Measurements from ENCODE around the gene GNA12. TPM values are rescaled to one million over a fixed set of nuclear protein-coding genes. Genes with fewer than 3 reads are reported as not detected.

GNA12 gene
- total RNA-seq, 4 donors from 2014 or later = 22.5 to 63.2 (median 35.1) TPM

- TF ChIP-seq POLR2AphosphoS5 (IDR thresholded peaks at IDR 0.05) = no peak
- TF ChIP-seq EP300 (IDR thresholded peaks at IDR 0.05) = no peak
- no peak for TF ChIP-seq POLR2A (IDR thresholded peaks at IDR 0.05)
- TF ChIP-seq CTCF (IDR thresholded peaks at IDR 0.05) = no peak
- 88 to 100% methylated on average over 4 to 8 of the region's 34 CpGs for WGBS, 2 donors (ENCODE audit: low coverage in 1 of 2)
- Histone ChIP-seq H3K36me3 (peaks cover 0 to 47% of the 10 kb centered on the region in 2 donors), H3K4me3 (no peak overlapping the region), H3K27ac (peak overlapping the region in 1 of 4 donors; percentile 47), H3K27me3 (no peaks in the 10 kb centered on the region), H3K9me3 (no peaks in the 10 kb centered on the region), H3K4me1 (peaks cover 0 to 31% (median 7%) of the 10 kb centered on the region in 3 donors)
- no peak for ATAC-seq
Measured at GRCh38 chr7:2718296-2718965, 125.7 kb downstream of the GNA12 start.

- peak; percentile 46 for ATAC-seq
- no peaks in the 10 kb centered on the region for H3K9me3 ChIP-seq
- H3K36me3 ChIP-seq = peaks cover 0 to 40% of the 10 kb centered on the region in 2 donors
- TF ChIP-seq CTCF (IDR thresholded peaks at IDR 0.05) (no peak), POLR2AphosphoS5 (IDR thresholded peaks at IDR 0.05) (peak; percentile 84)
- peaks cover 0 to 31% (median 7%) of the 10 kb centered on the region in 3 donors for H3K4me1 ChIP-seq
- peak overlapping the region in 3 of 4 donors; percentile 5 to 58 (median 47) for H3K27ac ChIP-seq
- WGBS, 2 donors (ENCODE audit: low coverage in 1 of 2) = 15 to 26% methylated on average over 14 to 16 of the region's 47 CpGs
- H3K4me3 ChIP-seq = no peak overlapping the region
- H3K27me3 ChIP-seq = no peaks in the 10 kb centered on the region
Measured at GRCh38 chr7:2717293-2718261, 126.5 kb downstream of the GNA12 start.

- peak overlapping the region in 3 of 4 donors; percentile 5 to 58 (median 47) for H3K27ac ChIP-seq
- H3K4me1 ChIP-seq = peaks cover 0 to 31% (median 7%) of the 10 kb centered on the region in 3 donors
- TF ChIP-seq POLR2AphosphoS5 (IDR thresholded peaks at IDR 0.05) (no peak), POLR2A (IDR thresholded peaks at IDR 0.05) (no peak), CTCF (IDR thresholded peaks at IDR 0.05) (no peak), EP300 (IDR thresholded peaks at IDR 0.05) (no peak)
- no peak overlapping the region for H3K4me3 ChIP-seq
- no peak for ATAC-seq
- H3K36me3 ChIP-seq = peaks cover 0 to 33% of the 10 kb centered on the region in 2 donors
- no peaks in the 10 kb centered on the region for H3K27me3 ChIP-seq
- no peaks in the 10 kb centered on the region for H3K9me3 ChIP-seq
- whole genome bisulfite sequencing, 2 donors (ENCODE audit: low coverage in 1 of 2) = 52 to 68% methylated on average over 5 to 14 of the region's 20 CpGs
Measured at GRCh38 chr7:2716906-2717292, 127.2 kb downstream of the GNA12 start.

GRCh38 chr7:2716488-2716887, 127.6 kb downstream of the GNA12 start:
- 83% methylated on average over 9 of the region's 11 CpGs for WGBS, 2 donors (ENCODE audit: low coverage in 1 of 2)
- ATAC-seq = no peak
- no peak for TF ChIP-seq EP300 (IDR thresholded peaks at IDR 0.05)
- TF ChIP-seq POLR2A (IDR thresholded peaks at IDR 0.05) = no peak
- TF ChIP-seq CTCF (IDR thresholded peaks at IDR 0.05) = no peak
- TF ChIP-seq POLR2AphosphoS5 (IDR thresholded peaks at IDR 0.05) = no peak
- Histone ChIP-seq H3K4me3 (no peak overlapping the region), H3K27me3 (no peaks in the 10 kb centered on the region), H3K27ac (peak overlapping the region in 2 of 4 donors; percentile 47 to 58), H3K36me3 (peaks cover 0 to 29% of the 10 kb centered on the region in 2 donors), H3K9me3 (no peaks in the 10 kb centered on the region), H3K4me1 (peaks cover 0 to 31% (median 7%) of the 10 kb centered on the region in 3 donors)

All from gastroesophageal sphincter (tissue), 4 donors.